Parathyroid adenoma (tissue), 2 donors: ENCODE results near the gene MYO18B.

Source experiments
- H2AFZ ChIP-seq: fragments of 300-600 bp; sonication (generic); one replicate; pipeline ENCODE4 v1.7.0; 2017; ENCODE audit warnings: antibody characterized with exemption, mild to moderate bottlenecking
- H3K27ac ChIP-seq: fragments of 300-600 bp; sonication (generic); one replicate; pipeline ENCODE4 v1.7.0; 2017
- H3K27me3 ChIP-seq: fragments of 300-600 bp; sonication (generic); one replicate; pipeline ENCODE4 v1.7.0; 2017; ENCODE audit warnings: low read length; ENCODE audit not compliant: control insufficient read depth, insufficient read depth
- H3K36me3 ChIP-seq: fragments of 300-600 bp; sonication (generic); one replicate; pipeline ENCODE4 v1.7.0; 2017; ENCODE audit warnings: low read length; ENCODE audit not compliant: control insufficient read depth, insufficient read depth
- H3K4me1 ChIP-seq: fragments of 300-600 bp; sonication (generic); one replicate; pipeline ENCODE4 v1.7.0; 2017; ENCODE audit warnings: control low read depth
- H3K4me2 ChIP-seq: fragments of 300-600 bp; sonication (generic); one replicate; pipeline ENCODE4 v1.7.0; 2017; ENCODE audit warnings: low read length
- H3K4me3 ChIP-seq: fragments of 300-600 bp; sonication (generic); one replicate; pipeline ENCODE4 v1.7.0; 2017; ENCODE audit warnings: low read depth, low read length
- H3K79me2 ChIP-seq: fragments of 300-600 bp; sonication (generic); one replicate; pipeline ENCODE4 v1.7.0; 2017; ENCODE audit warnings: control low read depth
- H3K9ac ChIP-seq: fragments of 300-600 bp; sonication (generic); one replicate; pipeline ENCODE4 v1.7.0; 2017; ENCODE audit warnings: mild to moderate bottlenecking
- H3K9me3 ChIP-seq: fragments of 300-600 bp; sonication (generic); one replicate; pipeline ENCODE4 v1.7.0; 2017; ENCODE audit warnings: low read length; ENCODE audit not compliant: control insufficient read depth
- CTCF ChIP-seq: fragments of 300-600 bp; sonication (generic); IDR thresholded peaks from one replicate; pipeline ENCODE4 v1.7.0; 2017; ENCODE audit warnings: antibody characterized with exemption, mild to moderate bottlenecking
- donor health status: primary hyperparathyroidism.

MYO18B gene

DNA sequence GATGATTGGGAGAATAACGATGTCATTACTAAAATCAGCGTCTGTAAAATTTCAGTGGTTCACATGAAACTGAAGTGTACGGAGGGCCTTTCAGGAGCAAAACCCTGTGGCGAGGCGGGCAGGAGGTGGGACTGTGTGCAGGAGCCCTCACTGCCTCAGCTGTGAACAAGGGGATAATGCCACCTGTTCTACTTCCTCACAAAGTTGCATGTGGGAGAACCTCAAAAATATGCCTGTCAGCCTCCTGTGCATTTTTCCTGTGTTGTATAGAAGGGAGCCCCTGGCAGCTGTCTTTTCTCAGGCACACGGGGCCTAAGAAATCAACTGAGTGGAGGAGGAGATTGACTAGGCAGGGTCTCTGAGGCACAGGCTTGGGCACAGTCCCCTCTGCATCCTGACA is 43.0 kb upstream of the MYO18B start:
- Histone ChIP-seq H3K4me3 (no peak overlapping the region), H3K9ac (no peak overlapping the region), H3K4me2 (no peak overlapping the region), H3K27ac (no peak overlapping the region), H2AFZ (no peak overlapping the region), H3K36me3 (no peaks in the 10 kb centered on the region), H3K9me3 (no peaks in the 10 kb centered on the region), H3K4me1 (no peaks in the 10 kb centered on the region), H3K27me3 (no peaks in the 10 kb centered on the region), H3K79me2 (no peaks in the 10 kb centered on the region)
- no peak for TF ChIP-seq CTCF

DNA sequence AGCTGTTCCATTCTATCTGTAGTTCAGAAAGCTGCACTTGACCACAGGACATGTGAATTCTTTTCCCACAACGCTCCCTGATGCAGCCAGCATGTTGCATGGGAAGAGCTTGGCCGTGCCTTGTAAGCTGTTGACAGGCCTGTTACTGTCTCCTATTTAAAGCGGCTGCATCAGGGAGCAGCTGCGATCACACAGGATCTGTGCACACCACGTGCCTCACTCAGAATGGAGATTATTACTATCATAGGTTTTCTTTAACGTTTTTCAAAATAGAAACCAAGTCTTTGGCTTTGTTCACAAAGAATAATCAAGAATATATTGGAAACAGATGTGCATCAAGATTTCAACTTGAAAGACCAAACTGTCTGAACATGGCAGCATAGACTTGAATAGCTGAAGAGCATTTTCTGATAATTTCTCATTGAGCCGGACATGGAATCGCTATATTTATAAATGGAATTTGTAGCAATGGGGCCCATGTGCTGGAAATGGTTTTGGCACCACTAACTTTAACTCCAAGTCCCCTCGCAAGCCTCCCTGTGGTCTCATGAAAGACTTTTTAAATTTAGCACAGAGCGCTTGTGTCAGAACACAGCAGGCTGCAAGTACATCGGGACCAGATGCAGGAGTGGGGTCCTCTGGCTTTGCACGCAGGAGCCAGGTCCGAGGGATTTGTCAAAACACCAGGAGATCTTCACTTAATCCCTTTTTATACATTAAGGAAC is 40.8 kb upstream of the MYO18B start:
- Histone ChIP-seq H3K27me3 (no peaks in the 10 kb centered on the region), H3K36me3 (no peaks in the 10 kb centered on the region), H2AFZ (no peak overlapping the region), H3K4me3 (no peak overlapping the region), H3K27ac (no peak overlapping the region), H3K9me3 (no peaks in the 10 kb centered on the region), H3K4me2 (no peak overlapping the region), H3K9ac (no peak overlapping the region), H3K79me2 (no peaks in the 10 kb centered on the region), H3K4me1 (no peaks in the 10 kb centered on the region)
- no peak for TF ChIP-seq CTCF

DNA sequence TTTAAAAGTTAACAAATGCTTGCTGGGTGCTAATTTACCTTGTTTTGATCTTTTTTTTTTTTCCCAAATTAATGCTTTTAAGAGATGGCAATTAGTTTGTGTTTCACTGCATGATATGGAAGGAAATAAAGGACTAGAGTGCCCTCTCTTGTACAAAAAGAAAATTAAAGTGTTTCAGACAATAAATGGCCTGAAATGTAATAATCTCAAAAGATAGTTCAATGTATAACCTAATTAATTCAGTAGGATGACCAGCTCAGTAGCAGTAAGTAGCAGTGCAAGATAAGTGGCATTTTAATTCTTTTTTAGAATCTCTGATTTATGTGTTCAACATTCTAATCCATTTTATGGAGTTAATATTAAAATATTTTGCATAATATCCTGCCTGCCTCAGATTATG is 39.9 kb upstream of the MYO18B start:
- no peak overlapping the region for H3K9ac ChIP-seq
- no peak overlapping the region for H3K4me3 ChIP-seq
- no peak overlapping the region for H3K27ac ChIP-seq
- TF ChIP-seq CTCF = no peak
- no peak overlapping the region for H3K4me2 ChIP-seq
- no peaks in the 10 kb centered on the region for H3K4me1 ChIP-seq
- no peaks in the 10 kb centered on the region for H3K36me3 ChIP-seq
- no peaks in the 10 kb centered on the region for H3K79me2 ChIP-seq
- no peaks in the 10 kb centered on the region for H3K27me3 ChIP-seq
- no peaks in the 10 kb centered on the region for H3K9me3 ChIP-seq
- no peak overlapping the region for H2AFZ ChIP-seq

GRCh38 chr22:25702571-25703167 is 39.3 kb upstream of the MYO18B start:
- H3K9ac ChIP-seq = no peak overlapping the region
- H3K4me3 ChIP-seq = no peak overlapping the region
- H2AFZ ChIP-seq = no peak overlapping the region

More at GRCh38 chr22:25702571-25703167, 39.3 kb upstream of the MYO18B start:
- Histone ChIP-seq H3K27ac (no peak overlapping the region), H3K9me3 (no peaks in the 10 kb centered on the region), H3K36me3 (no peaks in the 10 kb centered on the region), H3K79me2 (no peaks in the 10 kb centered on the region), H3K27me3 (no peaks in the 10 kb centered on the region), H3K4me2 (no peak overlapping the region), H3K4me1 (no peaks in the 10 kb centered on the region)
- TF ChIP-seq CTCF = no peak
